ENCODE data around the gene CHRND. TPM values are rescaled to one million over a fixed set of nuclear protein-coding genes. Genes with fewer than 3 reads are reported as not detected.
A peak's percentile ranks its signal among the peaks of the same experiment; 100 is the strongest.
"Not testable (repeated sequence)": the region's sequence is repeated elsewhere in the genome, so short reads cannot be mapped to it uniquely, and the experiment has no call there.

The CHRND gene
- total RNA-seq, 1 donor from 2014 or later, result not detected

GRCh38 chr2:232529806-232530547 lies 4.0 kb downstream of the CHRND start:
- Histone ChIP-seq H3K36me3 (ENCODE audit: control insufficient read depth, insufficient read depth, low read length) (no peaks in the 10 kb centered on the region), H3K4me3 (ENCODE audit: low read depth, low read length) (no peak overlapping the region), H3K27me3 (ENCODE audit: control insufficient read depth, insufficient read depth, low read length) (peaks cover 15% of the 10 kb centered on the region)
- DNase-seq (ENCODE audit: low read depth) (no peak), FAIRE-seq (no peak)
- TF ChIP-seq CTCF (IDR thresholded peaks at IDR 0.05; ENCODE audit: insufficient read depth, low read length, severe bottlenecking), result no peak

GRCh38 chr2:232530626-232531260 lies 4.8 kb downstream of the CHRND start:
- Histone ChIP-seq H3K36me3 (ENCODE audit: control insufficient read depth, insufficient read depth, low read length) (no peaks in the 10 kb centered on the region), H3K4me3 (ENCODE audit: low read depth, low read length) (no peak overlapping the region), H3K27me3 (ENCODE audit: control insufficient read depth, insufficient read depth, low read length) (peaks cover 15% of the 10 kb centered on the region)
- FAIRE-seq (no peak), DNase-seq (ENCODE audit: low read depth) (no peak)
- no peak for TF ChIP-seq CTCF (IDR thresholded peaks at IDR 0.05; ENCODE audit: insufficient read depth, low read length, severe bottlenecking)

GRCh38 chr2:232532419-232532818 lies 6.5 kb downstream of the CHRND start:
- no peak for FAIRE-seq
- Histone ChIP-seq H3K27me3 (ENCODE audit: control insufficient read depth, insufficient read depth, low read length) (peaks cover 12% of the 10 kb centered on the region), H3K36me3 (ENCODE audit: control insufficient read depth, insufficient read depth, low read length) (no peaks in the 10 kb centered on the region), H3K4me3 (ENCODE audit: low read depth, low read length) (no peak overlapping the region)
- no peak for DNase-seq (ENCODE audit: low read depth)
- TF ChIP-seq CTCF (IDR thresholded peaks at IDR 0.05; ENCODE audit: insufficient read depth, low read length, severe bottlenecking), result no peak

DNA sequence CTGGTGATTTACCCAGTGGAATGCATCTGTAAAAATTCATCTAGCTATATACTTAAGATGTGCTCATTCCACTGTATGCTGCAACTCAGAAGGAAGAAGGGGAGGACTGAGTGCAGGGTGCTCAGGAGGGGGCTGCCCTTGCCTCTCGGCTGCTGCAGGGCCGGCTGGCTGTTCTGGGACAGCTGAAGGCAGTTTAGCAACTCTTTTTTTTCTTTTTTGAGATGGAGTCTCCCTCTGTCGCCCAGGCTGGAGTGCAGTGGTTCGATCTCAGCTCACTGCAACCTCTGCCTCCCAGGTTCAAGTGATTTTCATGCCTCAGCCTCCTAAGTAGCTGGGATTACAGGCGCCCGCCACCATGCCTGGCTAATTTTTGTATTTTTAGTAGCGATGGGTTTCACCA lies 6.9 kb downstream of the CHRND start:
- peaks cover 11% of the 10 kb centered on the region for H3K27me3 ChIP-seq (ENCODE audit: control insufficient read depth, insufficient read depth, low read length)
- not testable (repeated sequence) for H3K4me3 ChIP-seq (ENCODE audit: low read depth, low read length); H3K36me3 ChIP-seq (ENCODE audit: control insufficient read depth, insufficient read depth, low read length); FAIRE-seq; DNase-seq (ENCODE audit: low read depth)

- Histone ChIP-seq H3K4me3 (ENCODE audit: low read depth, low read length) (no peak overlapping the region), H3K27me3 (ENCODE audit: control insufficient read depth, insufficient read depth, low read length) (peaks cover under 1% of the 10 kb centered on the region), H3K36me3 (ENCODE audit: control insufficient read depth, insufficient read depth, low read length) (no peaks in the 10 kb centered on the region)
- DNase-seq (ENCODE audit: low read depth) (no peak), FAIRE-seq (peak; percentile 84)
- TF ChIP-seq CTCF (IDR thresholded peaks at IDR 0.05; ENCODE audit: insufficient read depth, low read length, severe bottlenecking), result no peak
These were observed 8.2 kb downstream of the CHRND start for GRCh38 chr2:232533944-232534710.

All from bronchial epithelial cell (primary cell).